Adipocyte (in vitro differentiated cells): ENCODE measurements around the gene ROM1.
A peak's percentile ranks its signal among the peaks of the same experiment; 100 is the strongest.

Source experiments
- DNase-seq: peaks from one replicate; pipeline ENCODE4 v3.0.0-alpha.2; 2015; ENCODE audit warnings: low read depth
- H3K27me3 ChIP-seq: replicated peaks from 2 replicates; pipeline ENCODE4 v1.7.0; 2013; ENCODE audit warnings: mild to moderate bottlenecking, low read length, moderate library complexity; ENCODE audit not compliant: control insufficient read depth, insufficient read depth
- H3K36me3 ChIP-seq: 2 replicates; pipeline ENCODE4 v1.7.0; 2013; ENCODE audit warnings: low read length, mild to moderate bottlenecking, moderate library complexity; ENCODE audit not compliant: control insufficient read depth, insufficient read depth, severe bottlenecking
- H3K4me1 ChIP-seq: 2 replicates; pipeline ENCODE4 v1.7.0; 2013; ENCODE audit warnings: mild to moderate bottlenecking, low read length, moderate library complexity; ENCODE audit not compliant: control insufficient read depth, insufficient read depth
- H3K4me3 ChIP-seq: 2 replicates; pipeline ENCODE4 v1.7.0; 2013; ENCODE audit warnings: mild to moderate bottlenecking, low read length, moderate library complexity
- H3K9ac ChIP-seq: 2 replicates; pipeline ENCODE4 v1.7.0; 2013; ENCODE audit warnings: mild to moderate bottlenecking, low read length, moderate library complexity
- H3K9me3 ChIP-seq: 2 replicates; pipeline ENCODE4 v1.7.0; 2013; ENCODE audit warnings: mild to moderate bottlenecking, low read length, moderate library complexity; ENCODE audit not compliant: control insufficient read depth

Gene ROM1

DNA sequence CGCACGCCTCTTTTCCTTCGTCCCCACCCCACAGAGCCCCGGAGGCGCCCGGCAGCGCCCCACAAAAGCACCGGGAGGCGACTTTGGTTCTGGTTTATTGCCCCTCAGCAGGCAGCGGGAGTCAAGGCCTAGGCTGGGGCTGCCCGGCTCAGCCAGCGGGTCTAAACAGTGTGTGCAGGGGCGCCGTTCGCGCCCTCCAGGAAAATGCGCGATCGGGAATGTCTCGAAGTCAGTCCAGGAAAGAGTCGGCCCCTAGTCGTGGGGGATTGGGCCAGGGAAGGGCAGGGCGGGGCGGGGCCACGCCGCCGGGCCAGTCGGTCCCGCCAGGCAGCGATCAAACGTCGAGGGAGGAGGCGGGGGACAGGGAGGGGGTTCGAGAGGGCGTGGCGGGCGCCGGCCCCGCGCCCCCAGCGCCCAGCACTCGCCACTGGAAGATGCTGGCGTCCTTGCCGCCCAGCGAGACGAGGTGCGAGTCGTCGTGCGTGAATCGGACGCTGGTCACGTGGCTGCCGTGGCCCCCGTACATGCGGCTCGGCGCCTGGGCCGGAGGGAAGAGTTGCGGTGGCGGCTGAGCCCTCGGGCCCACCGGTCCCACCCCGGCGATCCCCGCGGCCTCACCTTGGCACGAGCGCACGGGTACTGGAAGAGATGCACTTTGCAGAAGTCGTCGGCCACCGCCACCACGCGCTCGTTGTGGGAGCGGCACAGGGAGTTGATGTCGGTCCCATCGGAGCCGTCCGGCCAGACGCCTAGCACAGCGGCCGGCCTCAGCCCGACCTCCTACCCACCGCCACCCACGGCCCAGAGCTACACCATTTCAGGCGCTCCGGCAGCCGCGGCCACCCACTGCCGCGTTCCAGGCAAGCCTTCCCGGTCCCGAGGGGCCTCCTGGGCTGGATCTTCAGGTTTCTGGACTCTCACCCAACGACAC lies 10.7 kb upstream of the ROM1 start:
- H3K4me3 ChIP-seq: peak overlapping the region; percentile 98
- H3K4me1 ChIP-seq: peaks cover 40% of the 10 kb centered on the region
- H3K9ac ChIP-seq: peak overlapping the region; percentile 97
- H3K9me3 ChIP-seq: no peaks in the 10 kb centered on the region
- no peaks in the 10 kb centered on the region for H3K27me3 ChIP-seq
- peaks cover 43% of the 10 kb centered on the region for H3K36me3 ChIP-seq
- peak; percentile 84 for DNase-seq

DNA sequence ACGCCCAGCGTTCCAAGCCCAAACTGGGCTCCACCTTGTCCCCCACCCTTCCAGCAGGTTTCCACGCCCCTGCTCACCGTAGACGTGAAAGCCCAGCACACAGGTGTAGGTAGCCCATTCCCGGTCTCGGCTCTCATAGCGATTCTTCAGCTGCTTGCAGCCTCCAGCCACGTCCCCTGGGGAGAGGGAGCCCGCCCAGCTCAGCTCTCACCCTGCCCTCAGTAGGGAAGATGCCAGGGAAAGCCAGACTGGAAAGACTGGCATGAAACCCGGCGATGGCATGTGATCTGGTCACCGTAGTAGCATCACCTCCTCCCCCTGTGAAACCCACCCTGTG lies 10.0 kb upstream of the ROM1 start:
- Histone ChIP-seq H3K9me3 (no peaks in the 10 kb centered on the region), H3K27me3 (no peaks in the 10 kb centered on the region), H3K9ac (peak overlapping the region; percentile 97), H3K36me3 (peaks cover 39% of the 10 kb centered on the region), H3K4me3 (peak overlapping the region; percentile 98), H3K4me1 (peaks cover 40% of the 10 kb centered on the region)
- DNase-seq: no peak

DNA sequence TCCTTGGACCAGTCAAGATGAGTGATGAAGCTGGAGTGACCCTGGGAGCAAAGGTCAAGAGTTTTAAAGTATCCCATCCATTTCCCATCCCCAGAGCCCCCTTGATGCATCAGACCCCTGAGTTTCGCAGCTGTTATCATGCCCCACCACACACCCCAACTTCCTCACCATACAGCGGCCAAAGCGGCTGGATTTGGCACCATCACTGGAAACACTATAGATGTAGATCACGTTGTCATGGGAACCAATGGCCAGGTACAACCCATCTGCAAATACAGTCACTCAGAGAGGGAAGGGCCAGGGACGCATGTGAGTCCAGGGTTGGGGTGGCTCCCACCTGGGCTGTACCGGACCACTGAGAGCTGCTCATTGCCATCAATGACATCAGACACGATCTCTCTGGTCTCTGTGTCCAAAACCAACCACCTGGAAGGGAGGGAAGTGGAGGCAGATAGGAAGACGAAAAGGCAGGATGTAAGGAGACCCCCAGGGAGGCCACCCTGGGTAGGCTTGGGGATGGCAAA lies 9.2 kb upstream of the ROM1 start:
- Histone ChIP-seq H3K4me1 (peaks cover 37% of the 10 kb centered on the region), H3K9ac (peak overlapping the region; percentile 97), H3K9me3 (no peaks in the 10 kb centered on the region), H3K27me3 (no peaks in the 10 kb centered on the region), H3K36me3 (peaks cover 43% of the 10 kb centered on the region), H3K4me3 (no peak overlapping the region)
- DNase-seq: no peak

DNA sequence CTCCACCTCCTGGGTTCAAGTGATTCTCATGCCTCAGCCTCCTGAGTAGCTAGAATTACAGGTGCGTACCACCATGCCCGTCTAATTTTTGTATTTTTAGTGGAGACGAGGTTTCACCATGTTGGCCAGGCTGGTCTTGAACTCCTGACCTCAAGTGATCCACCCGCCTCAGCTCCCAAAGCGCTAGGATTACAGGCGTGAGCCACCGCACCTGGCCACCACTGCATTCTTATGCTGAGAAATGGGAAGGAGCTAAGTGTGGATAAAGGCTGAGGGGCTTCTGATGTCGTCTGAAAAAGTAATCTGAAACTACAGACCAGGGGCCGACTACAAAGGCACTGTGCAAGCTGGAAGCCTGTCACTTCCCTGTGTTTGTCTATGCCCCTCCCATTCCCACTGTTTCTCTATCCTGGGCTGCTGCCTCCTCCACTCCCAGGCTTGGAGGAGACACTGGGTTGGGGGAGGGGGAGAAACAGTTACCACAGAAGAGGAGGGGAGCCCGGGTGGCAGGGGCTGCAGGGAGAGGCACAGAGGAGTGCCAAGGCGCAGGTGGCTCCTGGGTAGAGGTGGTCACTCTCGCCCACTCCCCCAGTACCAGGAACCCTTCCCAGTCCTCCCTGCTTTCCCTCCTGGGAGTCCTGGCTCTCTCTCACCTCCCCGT lies 8.5 kb upstream of the ROM1 start:
- peaks cover 47% of the 10 kb centered on the region for H3K36me3 ChIP-seq
- no peak for DNase-seq
- no peak overlapping the region for H3K4me3 ChIP-seq
- H3K4me1 ChIP-seq: peaks cover 30% of the 10 kb centered on the region
- H3K27me3 ChIP-seq: no peaks in the 10 kb centered on the region
- H3K9me3 ChIP-seq: no peaks in the 10 kb centered on the region
- H3K9ac ChIP-seq: peak overlapping the region; percentile 34

DNA sequence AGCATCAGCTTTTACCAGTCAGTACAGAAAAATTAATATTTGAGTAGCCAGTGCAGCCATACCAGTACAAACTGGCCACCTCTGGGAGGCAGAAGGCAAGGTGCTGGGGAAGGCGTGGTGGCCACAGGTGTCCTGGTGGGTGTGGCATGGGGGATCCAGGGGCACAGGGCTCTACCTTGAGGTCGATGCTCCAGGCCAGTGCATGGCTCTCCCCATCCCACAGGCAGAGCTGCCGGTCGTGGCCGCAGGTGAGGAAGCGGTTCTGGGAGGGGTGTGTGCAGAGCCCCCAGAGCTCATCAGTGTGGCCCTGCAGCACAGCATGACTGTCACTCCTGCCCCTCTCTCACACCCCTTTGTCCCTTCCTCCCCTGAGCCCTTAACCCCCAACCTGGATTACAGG lies 7.6 kb upstream of the ROM1 start:
- Histone ChIP-seq H3K9me3 (no peaks in the 10 kb centered on the region), H3K4me3 (no peak overlapping the region), H3K27me3 (no peaks in the 10 kb centered on the region), H3K36me3 (peaks cover 54% of the 10 kb centered on the region), H3K9ac (peak overlapping the region; percentile 34), H3K4me1 (peaks cover 21% of the 10 kb centered on the region)
- DNase-seq: no peak

DNA sequence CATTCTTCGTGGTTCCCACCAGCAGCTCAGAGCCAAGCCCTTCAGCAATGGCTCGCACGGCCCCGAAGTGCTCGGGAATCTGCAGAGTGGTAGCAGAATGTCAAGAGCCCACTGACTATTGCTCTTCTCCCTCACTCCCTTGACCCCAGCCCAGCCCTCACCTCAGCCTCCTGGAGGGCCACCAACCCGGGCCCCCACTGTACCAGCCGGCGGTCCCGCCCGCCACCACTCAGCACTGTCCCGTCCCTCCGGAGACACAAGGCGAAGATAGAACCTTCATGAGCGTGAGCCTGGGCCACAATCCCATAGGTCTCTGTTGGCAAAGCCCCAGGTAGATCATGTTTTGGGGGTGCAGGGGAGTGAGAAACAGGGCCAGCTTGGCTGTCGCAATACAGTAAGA lies 7.2 kb upstream of the ROM1 start:
- DNase-seq: no peak
- Histone ChIP-seq H3K9ac (no peak overlapping the region), H3K4me1 (peaks cover 20% of the 10 kb centered on the region), H3K27me3 (no peaks in the 10 kb centered on the region), H3K4me3 (no peak overlapping the region), H3K36me3 (peaks cover 59% of the 10 kb centered on the region), H3K9me3 (no peaks in the 10 kb centered on the region)

DNA sequence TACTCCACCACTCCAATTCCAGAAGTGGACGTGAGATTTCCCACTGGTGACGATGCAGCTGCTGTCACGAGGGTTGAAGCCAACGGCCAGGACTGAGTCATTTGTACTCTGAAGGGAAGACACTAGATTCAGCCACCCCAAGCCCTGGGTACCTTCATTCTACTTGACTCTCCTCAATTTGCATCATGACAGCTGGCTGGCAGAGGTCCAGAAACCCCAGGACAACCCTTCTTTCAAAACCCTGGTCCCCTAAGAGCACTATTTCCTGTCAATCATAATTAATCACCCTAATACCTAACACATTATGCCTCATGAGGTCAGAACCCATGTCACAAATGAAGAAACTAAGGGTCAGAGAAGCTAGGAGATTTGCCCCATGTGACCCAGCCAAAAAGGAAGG lies 5.3 kb upstream of the ROM1 start:
- no peak for DNase-seq
- Histone ChIP-seq H3K27me3 (no peaks in the 10 kb centered on the region), H3K36me3 (peaks cover 61% of the 10 kb centered on the region), H3K9ac (no peak overlapping the region), H3K4me1 (peaks cover 20% of the 10 kb centered on the region), H3K4me3 (no peak overlapping the region), H3K9me3 (no peaks in the 10 kb centered on the region)

DNA sequence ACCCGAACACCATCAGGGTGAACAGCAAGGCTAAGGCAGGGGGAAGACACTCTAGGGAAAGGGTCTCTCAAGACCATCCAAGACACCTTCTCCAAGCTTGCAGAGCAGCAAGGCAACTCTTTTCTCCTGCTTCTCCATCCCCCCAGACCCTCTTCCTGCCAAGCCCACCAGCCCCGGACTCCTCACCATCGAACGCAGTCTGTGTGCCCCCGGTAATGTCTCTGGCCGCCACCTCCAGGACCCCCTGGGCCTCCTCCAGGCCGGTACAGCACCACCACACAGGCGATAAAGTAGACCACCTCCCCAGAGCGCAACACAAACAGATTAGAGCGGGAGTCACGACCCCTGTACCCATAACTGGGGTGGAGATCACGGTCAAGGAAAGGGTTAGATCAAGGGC lies 4.3 kb upstream of the ROM1 start:
- no peak for DNase-seq

DNA sequence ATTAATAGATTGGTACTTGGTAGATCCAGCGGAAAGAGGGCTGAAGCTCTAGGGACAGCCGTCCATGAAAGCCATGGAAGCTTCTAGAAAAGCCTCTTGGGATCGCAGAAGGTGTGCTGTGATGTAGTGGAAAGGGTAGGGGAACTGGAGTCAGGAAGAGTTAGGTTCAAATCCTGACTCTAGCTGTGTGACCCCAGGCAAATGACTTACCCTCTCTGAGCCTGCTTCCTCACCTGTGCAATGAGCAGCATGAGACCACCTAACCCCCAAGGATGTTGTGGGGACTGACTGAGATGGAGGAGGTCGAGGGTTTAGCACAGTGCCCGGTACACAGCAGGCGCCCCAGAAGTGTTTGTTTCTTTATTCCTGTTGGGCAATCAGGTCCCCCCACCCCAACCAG lies 2.7 kb upstream of the ROM1 start:
- H3K9ac ChIP-seq: peak overlapping the region; percentile 22
- H3K36me3 ChIP-seq: peaks cover 45% of the 10 kb centered on the region
- no peak overlapping the region for H3K4me3 ChIP-seq

More for the DNA sequence above, 4.3 kb upstream of the ROM1 start:
- H3K9ac ChIP-seq: no peak overlapping the region
- H3K4me1 ChIP-seq: peaks cover 13% of the 10 kb centered on the region
- peaks cover 58% of the 10 kb centered on the region for H3K36me3 ChIP-seq
- H3K9me3 ChIP-seq: no peaks in the 10 kb centered on the region
- H3K27me3 ChIP-seq: no peaks in the 10 kb centered on the region
- no peak overlapping the region for H3K4me3 ChIP-seq

DNA sequence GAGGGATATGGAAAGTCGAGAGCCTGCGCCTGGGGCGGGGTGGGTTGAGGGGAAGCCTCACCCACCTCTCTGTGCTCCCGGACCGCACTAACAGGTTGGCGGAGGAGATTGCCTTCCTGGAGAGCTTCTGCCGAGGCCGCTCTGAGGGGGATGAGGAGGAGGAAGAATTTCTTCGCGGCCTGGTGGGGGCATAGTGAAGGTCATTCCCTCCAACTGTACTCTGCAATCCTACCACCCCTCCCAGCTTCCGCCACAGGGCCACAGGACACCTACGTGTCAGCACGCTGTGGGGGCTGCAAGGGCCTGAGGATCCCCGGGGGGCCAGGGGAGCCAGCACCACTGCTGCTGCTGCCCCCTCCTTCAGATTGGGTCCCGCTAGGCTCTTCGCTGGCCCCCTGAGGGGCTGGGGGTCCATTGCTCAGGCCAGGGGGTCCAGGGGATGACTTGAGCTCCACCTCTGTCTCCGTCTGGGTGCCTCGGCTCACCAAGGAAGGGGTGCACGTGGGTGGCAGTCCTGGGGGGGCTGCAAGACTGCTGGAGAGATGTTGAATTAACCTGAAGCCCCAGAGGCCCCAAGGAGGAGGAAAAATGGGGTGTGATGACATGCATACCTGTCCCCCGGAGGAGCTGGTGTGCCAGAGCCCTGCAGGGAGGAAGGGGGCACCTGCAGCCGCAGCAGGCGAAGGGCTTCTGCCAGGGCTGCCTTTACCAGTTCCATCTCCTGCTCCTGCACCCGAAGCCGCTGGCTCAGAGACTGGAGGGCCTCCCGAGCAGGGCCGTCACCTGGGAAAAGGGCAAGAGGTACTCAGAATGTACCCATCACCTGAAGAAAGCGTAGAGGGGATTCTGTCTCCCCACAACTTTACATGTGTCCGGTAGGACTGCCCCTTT lies 2.0 kb upstream of the ROM1 start:
- DNase-seq: no peak
- Histone ChIP-seq H3K36me3 (peaks cover 42% of the 10 kb centered on the region), H3K27me3 (no peaks in the 10 kb centered on the region), H3K9ac (peak overlapping the region; percentile 96), H3K9me3 (no peaks in the 10 kb centered on the region), H3K4me1 (peaks cover 13% of the 10 kb centered on the region), H3K4me3 (peak overlapping the region; percentile 92)

More for the DNA sequence above, 2.7 kb upstream of the ROM1 start:
- DNase-seq: no peak
- Histone ChIP-seq H3K9me3 (no peaks in the 10 kb centered on the region), H3K4me1 (peaks cover 13% of the 10 kb centered on the region), H3K27me3 (no peaks in the 10 kb centered on the region)
